DND-41 (cell line): ENCODE data around the gene CLMN.

ENCODE experiments used
- ATAC-seq: fragments of 200-7000 bp; cut with Tn5 transposase; 3 replicates; pipeline ENCODE4 v1.9.1; 2021; ENCODE audit warnings: low read depth; ENCODE audit not compliant: insufficient read depth
- DNase-seq: peaks from one replicate; pipeline ENCODE4 v3.0.0-alpha.2; 2020
- H2AFZ ChIP-seq: 2 replicates; pipeline ENCODE4 v1.6.0; 2012; ENCODE audit warnings: low read depth, low read length
- H3K27ac ChIP-seq: 2 replicates; pipeline ENCODE4 v1.5.1; 2012; ENCODE audit warnings: low read length, inconsistent platforms
- H3K27me3 ChIP-seq: fragments of 200-600 bp; sonication (generic); 2 replicates; pipeline ENCODE4 v1.6.0; 2012; ENCODE audit warnings: low read length, mild to moderate bottlenecking, inconsistent platforms; ENCODE audit not compliant: insufficient read depth, poor library complexity
- H3K36me3 ChIP-seq: 2 replicates; pipeline ENCODE4 v1.5.1; 2012; ENCODE audit warnings: low read length, inconsistent platforms; ENCODE audit not compliant: insufficient read depth
- H3K4me1 ChIP-seq: 2 replicates; pipeline ENCODE4 v1.5.1; 2012; ENCODE audit warnings: mild to moderate bottlenecking, low read length; ENCODE audit not compliant: insufficient read depth
- H3K4me2 ChIP-seq: 2 replicates; pipeline ENCODE4 v1.6.0; 2012; ENCODE audit warnings: mild to moderate bottlenecking, moderate library complexity, low read length, inconsistent platforms; ENCODE audit not compliant: insufficient read depth
- H3K4me3 ChIP-seq, 2 experiments: fragments of 200-600 bp in 1 of 2; shearing (Covaris generic) in 1 of 2; 2 replicates each; pipeline ENCODE4 v1.5.1; 2012 to 2016; ENCODE audit warnings: inconsistent platforms in 2 of 2, low read length in 2 of 2, mild to moderate bottlenecking in 2 of 2, low read depth in 1 of 2, moderate library complexity in 1 of 2
- H3K79me2 ChIP-seq: 2 replicates; pipeline ENCODE4 v1.6.0; 2012; ENCODE audit warnings: low read length, inconsistent platforms; ENCODE audit not compliant: insufficient read depth
- H3K9ac ChIP-seq: 2 replicates; pipeline ENCODE4 v1.6.0; 2012; ENCODE audit warnings: low read depth, mild to moderate bottlenecking, inconsistent platforms, low read length, moderate library complexity
- H3K9me3 ChIP-seq: 2 replicates; pipeline ENCODE4 v1.5.1; 2012; ENCODE audit warnings: low read length, moderate library complexity, mild to moderate bottlenecking, inconsistent platforms; ENCODE audit not compliant: insufficient read depth, severe bottlenecking
- H4K20me1 ChIP-seq: 2 replicates; pipeline ENCODE4 v1.6.0; 2012; ENCODE audit warnings: low read length; ENCODE audit not compliant: insufficient read depth
- EZH2 ChIP-seq: IDR thresholded peaks from 3 replicates; pipeline ENCODE4 v1.6.1; 2012; ENCODE audit warnings: borderline replicate concordance, low read depth, mild to moderate bottlenecking, moderate library complexity, low read length, inconsistent platforms; ENCODE audit not compliant: severe bottlenecking
- TF ChIP-seq, protein P1 (sequence below): IDR thresholded peaks from 2 replicates; pipeline ENCODE4 v1.5.1; 2012; ENCODE audit warnings: borderline replicate concordance, low read length, moderate library complexity, mild to moderate bottlenecking; ENCODE audit not compliant: poor library complexity, severe bottlenecking; ENCODE audit errors: extremely low read depth

CLMN gene

DNA sequence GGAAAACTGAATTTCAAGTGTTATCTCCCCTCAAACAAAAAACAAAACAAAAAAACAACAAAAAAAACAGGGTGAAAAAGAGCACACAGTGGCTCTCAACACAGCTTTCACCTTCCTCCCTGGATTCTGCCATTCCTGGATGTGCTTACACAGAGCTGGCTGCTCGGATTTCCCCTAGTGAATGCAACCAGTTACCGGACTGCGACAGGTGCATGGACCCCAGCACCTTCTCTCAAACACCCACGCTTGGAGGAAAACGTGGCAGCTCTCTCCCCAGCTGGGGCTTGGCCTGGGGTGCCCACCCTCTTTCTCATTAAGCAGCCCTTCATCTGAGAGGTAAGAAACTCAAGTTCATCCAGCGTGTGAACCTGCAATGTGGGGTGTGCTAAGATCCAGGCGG is 128.9 kb downstream of the CLMN start:
- Histone ChIP-seq H3K27me3 (no peaks in the 10 kb centered on the region), H3K4me3 (no peak overlapping the region), H3K9ac (no peak overlapping the region), H3K4me1 (no peaks in the 10 kb centered on the region), H3K27ac (no peak overlapping the region), H3K4me2 (no peak overlapping the region), H2AFZ (no peak overlapping the region), H4K20me1 (no peaks in the 10 kb centered on the region), H3K9me3 (no peaks in the 10 kb centered on the region), H3K79me2 (no peaks in the 10 kb centered on the region), H3K36me3 (no peaks in the 10 kb centered on the region)
- TF ChIP-seq, protein P1, sequence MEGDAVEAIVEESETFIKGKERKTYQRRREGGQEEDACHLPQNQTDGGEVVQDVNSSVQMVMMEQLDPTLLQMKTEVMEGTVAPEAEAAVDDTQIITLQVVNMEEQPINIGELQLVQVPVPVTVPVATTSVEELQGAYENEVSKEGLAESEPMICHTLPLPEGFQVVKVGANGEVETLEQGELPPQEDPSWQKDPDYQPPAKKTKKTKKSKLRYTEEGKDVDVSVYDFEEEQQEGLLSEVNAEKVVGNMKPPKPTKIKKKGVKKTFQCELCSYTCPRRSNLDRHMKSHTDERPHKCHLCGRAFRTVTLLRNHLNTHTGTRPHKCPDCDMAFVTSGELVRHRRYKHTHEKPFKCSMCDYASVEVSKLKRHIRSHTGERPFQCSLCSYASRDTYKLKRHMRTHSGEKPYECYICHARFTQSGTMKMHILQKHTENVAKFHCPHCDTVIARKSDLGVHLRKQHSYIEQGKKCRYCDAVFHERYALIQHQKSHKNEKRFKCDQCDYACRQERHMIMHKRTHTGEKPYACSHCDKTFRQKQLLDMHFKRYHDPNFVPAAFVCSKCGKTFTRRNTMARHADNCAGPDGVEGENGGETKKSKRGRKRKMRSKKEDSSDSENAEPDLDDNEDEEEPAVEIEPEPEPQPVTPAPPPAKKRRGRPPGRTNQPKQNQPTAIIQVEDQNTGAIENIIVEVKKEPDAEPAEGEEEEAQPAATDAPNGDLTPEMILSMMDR: no peak
- TF ChIP-seq EZH2: no peak
- DNase-seq (no peak), ATAC-seq (no peak)

DNA sequence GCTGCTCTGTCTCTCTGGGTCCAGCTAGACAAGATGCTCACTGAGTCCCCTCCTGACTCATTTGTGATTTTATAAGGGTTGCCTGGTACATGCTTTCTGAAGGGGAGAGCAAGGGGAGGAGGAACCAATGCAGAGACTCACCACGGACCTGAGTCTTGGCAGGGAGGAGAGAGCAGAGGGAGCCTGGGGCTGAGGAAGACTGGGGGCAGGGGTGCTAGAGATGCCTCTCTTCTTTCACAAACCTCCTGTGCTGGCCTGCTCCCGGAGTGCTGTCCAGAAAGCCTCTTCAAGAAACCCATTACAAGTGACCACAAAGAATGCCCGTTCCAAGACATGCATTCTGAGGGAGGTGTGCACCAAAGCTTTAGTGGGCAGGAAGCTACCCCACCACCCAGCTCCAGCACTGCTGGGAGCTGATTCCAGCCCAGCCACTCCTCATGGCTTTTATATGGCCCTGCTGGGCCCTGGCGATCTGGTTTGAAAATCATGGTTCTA is 129.3 kb downstream of the CLMN start:
- no peaks in the 10 kb centered on the region for H3K9me3 ChIP-seq
- H3K4me1 ChIP-seq: no peaks in the 10 kb centered on the region
- H3K9ac ChIP-seq: no peak overlapping the region
- DNase-seq (no peak), ATAC-seq (no peak)
- no peak for TF ChIP-seq EZH2
- TF ChIP-seq, protein P1: no peak
- no peaks in the 10 kb centered on the region for H3K27me3 ChIP-seq
- no peak overlapping the region for H3K4me3 ChIP-seq
- no peaks in the 10 kb centered on the region for H3K36me3 ChIP-seq
- no peak overlapping the region for H3K4me2 ChIP-seq
- H2AFZ ChIP-seq: no peak overlapping the region
- H3K27ac ChIP-seq: no peak overlapping the region
- H4K20me1 ChIP-seq: no peaks in the 10 kb centered on the region
- H3K79me2 ChIP-seq: no peaks in the 10 kb centered on the region

DNA sequence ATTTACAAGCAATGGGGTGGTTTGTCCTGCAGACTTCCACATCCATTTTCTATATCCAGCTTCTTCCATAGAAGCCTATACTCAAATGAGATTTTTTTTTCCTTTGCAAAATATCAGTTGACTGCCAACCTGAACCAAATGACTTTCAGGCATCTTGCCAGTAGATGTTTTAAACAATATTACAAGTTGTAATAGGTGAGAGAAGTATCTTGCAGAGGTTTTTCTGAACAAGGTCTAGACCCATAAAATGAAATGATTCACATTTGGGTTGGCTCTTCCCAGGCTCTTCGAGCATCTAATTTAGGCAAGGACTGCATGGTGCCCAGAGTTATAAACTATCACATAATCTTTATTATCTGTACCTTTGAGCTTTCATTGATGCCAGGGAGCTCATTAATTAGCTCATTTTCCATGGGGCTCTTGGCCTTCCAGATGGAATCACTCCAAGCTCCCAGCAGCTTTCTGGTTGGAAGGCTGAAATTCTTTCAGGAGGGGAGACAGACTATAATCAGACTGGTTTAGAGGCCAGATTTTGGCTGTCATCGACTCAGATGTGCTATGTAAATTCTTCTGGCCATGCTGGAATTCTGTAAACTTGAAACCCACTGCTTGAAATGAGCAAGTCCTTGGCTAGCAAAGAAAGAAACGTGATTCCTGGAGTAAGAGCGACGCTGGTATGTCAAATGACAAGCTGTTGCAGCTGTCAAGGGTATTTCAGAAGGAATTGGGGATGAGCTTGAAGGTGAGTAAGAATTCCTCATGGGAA is 130.2 kb downstream of the CLMN start:
- Histone ChIP-seq H3K4me2 (no peak overlapping the region), H4K20me1 (no peaks in the 10 kb centered on the region), H3K4me3 (no peak overlapping the region), H2AFZ (no peak overlapping the region), H3K4me1 (no peaks in the 10 kb centered on the region), H3K36me3 (no peaks in the 10 kb centered on the region), H3K9ac (no peak overlapping the region), H3K79me2 (no peaks in the 10 kb centered on the region), H3K27ac (no peak overlapping the region), H3K27me3 (no peaks in the 10 kb centered on the region), H3K9me3 (no peaks in the 10 kb centered on the region)
- ATAC-seq (no peak), DNase-seq (no peak)
- no peak for TF ChIP-seq EZH2
- TF ChIP-seq, protein P1: no peak
